Ishikawa (cell line): ENCODE results near the gene ATF2.

Source experiments
- CEBPB ChIP-seq: IDR thresholded peaks from 2 replicates; pipeline ENCODE4 v1.6.1; 2012
- CREB1 ChIP-seq: IDR thresholded peaks from 2 replicates; pipeline ENCODE4 v1.6.1; 2012; ENCODE audit warnings: low read depth
- EGR1 ChIP-seq: IDR thresholded peaks from 2 replicates; pipeline ENCODE4 v1.6.1; 2012
- EP300 ChIP-seq: IDR thresholded peaks from 2 replicates; pipeline ENCODE4 v1.6.1; 2012; ENCODE audit warnings: borderline replicate concordance
- FOXM1 ChIP-seq: IDR thresholded peaks from 2 replicates; pipeline ENCODE4 v1.6.1; 2012; ENCODE audit warnings: low read depth, borderline replicate concordance
- NFIC ChIP-seq: IDR thresholded peaks from 2 replicates; pipeline ENCODE4 v1.6.1; 2012
- RAD21 ChIP-seq: IDR thresholded peaks from 2 replicates; pipeline ENCODE4 v1.6.1; 2012; ENCODE audit warnings: low read depth
- TAF1 ChIP-seq: IDR thresholded peaks from 2 replicates; pipeline ENCODE4 v1.6.1; 2012; ENCODE audit warnings: low read depth, mild to moderate bottlenecking
- TCF12 ChIP-seq: IDR thresholded peaks from 2 replicates; pipeline ENCODE4 v1.6.1; 2012; ENCODE audit warnings: low read depth
- TEAD4 ChIP-seq: IDR thresholded peaks from 2 replicates; pipeline ENCODE4 v1.6.1; 2012
- YY1 ChIP-seq: IDR thresholded peaks from 2 replicates; pipeline ENCODE4 v1.6.1; 2012; ENCODE audit warnings: low read depth
- ZBTB7A ChIP-seq: IDR thresholded peaks from 2 replicates; pipeline ENCODE4 v1.6.1; 2012; ENCODE audit warnings: low read depth
- TF ChIP-seq, protein P1 (sequence below): IDR thresholded peaks from 2 replicates; pipeline ENCODE4 v1.6.1; 2012; ENCODE audit warnings: low read depth, mild to moderate bottlenecking
- TF ChIP-seq, protein P2 (sequence below): IDR thresholded peaks from 2 replicates; pipeline ENCODE4 v1.6.1; 2012
- TF ChIP-seq, protein P3 (sequence below): IDR thresholded peaks from 2 replicates; pipeline ENCODE4 v1.6.1; 2012

ATF2 gene

DNA sequence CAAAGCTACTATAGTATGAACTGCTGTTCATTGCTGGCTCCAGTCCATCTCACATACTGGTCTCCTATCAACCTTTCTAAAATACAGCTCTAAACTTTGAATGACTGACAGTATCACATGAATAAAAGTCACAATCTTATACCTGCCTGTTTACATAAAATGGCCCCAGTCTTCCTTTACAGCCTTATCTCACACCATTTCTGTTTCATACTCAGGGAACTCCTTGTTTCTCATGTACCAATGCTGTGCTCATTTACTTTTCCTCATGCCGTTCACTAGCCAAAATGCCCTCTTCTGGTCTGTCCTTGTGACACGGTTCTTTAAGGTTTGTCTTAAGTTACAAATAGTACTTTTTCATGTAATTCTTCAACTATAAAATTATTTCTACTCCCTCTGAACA is 7.3 kb upstream of the ATF2 start:
- no peak for TF ChIP-seq NFIC
- no peak for TF ChIP-seq EP300
- no peak for TF ChIP-seq FOXM1
- no peak for TF ChIP-seq YY1
- TF ChIP-seq TEAD4, result no peak
- TF ChIP-seq, protein P1, sequence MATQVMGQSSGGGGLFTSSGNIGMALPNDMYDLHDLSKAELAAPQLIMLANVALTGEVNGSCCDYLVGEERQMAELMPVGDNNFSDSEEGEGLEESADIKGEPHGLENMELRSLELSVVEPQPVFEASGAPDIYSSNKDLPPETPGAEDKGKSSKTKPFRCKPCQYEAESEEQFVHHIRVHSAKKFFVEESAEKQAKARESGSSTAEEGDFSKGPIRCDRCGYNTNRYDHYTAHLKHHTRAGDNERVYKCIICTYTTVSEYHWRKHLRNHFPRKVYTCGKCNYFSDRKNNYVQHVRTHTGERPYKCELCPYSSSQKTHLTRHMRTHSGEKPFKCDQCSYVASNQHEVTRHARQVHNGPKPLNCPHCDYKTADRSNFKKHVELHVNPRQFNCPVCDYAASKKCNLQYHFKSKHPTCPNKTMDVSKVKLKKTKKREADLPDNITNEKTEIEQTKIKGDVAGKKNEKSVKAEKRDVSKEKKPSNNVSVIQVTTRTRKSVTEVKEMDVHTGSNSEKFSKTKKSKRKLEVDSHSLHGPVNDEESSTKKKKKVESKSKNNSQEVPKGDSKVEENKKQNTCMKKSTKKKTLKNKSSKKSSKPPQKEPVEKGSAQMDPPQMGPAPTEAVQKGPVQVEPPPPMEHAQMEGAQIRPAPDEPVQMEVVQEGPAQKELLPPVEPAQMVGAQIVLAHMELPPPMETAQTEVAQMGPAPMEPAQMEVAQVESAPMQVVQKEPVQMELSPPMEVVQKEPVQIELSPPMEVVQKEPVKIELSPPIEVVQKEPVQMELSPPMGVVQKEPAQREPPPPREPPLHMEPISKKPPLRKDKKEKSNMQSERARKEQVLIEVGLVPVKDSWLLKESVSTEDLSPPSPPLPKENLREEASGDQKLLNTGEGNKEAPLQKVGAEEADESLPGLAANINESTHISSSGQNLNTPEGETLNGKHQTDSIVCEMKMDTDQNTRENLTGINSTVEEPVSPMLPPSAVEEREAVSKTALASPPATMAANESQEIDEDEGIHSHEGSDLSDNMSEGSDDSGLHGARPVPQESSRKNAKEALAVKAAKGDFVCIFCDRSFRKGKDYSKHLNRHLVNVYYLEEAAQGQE, result no peak
- TF ChIP-seq TCF12, result no peak
- no peak for TF ChIP-seq TAF1
- TF ChIP-seq CEBPB, result no peak
- no peak for TF ChIP-seq EGR1
- TF ChIP-seq, protein P2, sequence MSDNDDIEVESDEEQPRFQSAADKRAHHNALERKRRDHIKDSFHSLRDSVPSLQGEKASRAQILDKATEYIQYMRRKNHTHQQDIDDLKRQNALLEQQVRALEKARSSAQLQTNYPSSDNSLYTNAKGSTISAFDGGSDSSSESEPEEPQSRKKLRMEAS, result no peak
- TF ChIP-seq, protein P3, sequence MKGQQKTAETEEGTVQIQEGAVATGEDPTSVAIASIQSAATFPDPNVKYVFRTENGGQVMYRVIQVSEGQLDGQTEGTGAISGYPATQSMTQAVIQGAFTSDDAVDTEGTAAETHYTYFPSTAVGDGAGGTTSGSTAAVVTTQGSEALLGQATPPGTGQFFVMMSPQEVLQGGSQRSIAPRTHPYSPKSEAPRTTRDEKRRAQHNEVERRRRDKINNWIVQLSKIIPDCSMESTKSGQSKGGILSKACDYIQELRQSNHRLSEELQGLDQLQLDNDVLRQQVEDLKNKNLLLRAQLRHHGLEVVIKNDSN, result no peak
- no peak for TF ChIP-seq CREB1
- no peak for TF ChIP-seq ZBTB7A
- TF ChIP-seq RAD21, result no peak

DNA sequence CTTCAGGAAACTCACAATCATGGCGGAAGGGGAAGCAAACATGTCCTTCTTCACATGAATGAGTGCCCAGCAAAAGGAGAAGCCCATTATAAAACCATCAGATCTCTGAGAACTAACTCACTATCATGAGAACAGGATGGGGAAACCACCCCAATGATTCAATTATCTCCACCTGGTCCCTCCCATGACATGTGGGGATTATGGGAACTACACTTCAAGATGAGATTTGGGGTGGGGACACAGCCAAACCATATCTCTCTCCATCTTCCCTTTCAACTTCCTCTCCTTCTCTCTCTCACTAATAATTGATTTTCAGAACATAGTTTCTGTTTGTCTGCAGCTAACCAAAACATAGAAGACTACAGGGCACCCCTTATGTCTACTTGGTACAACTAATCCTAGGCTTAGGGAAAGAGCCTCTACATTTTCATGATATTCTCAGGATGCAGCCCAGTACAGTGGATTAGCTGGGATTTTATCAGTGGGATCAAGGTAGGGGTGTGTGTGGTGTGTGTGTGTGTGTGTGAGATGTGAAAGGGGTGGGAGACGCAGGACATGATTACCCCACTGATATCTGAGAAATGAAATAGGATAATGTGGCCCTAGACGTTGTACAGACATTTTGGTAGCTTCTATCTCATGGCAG is 2.8 kb upstream of the ATF2 start:
- TF ChIP-seq CEBPB (no peak), TCF12 (no peak), YY1 (no peak)

DNA sequence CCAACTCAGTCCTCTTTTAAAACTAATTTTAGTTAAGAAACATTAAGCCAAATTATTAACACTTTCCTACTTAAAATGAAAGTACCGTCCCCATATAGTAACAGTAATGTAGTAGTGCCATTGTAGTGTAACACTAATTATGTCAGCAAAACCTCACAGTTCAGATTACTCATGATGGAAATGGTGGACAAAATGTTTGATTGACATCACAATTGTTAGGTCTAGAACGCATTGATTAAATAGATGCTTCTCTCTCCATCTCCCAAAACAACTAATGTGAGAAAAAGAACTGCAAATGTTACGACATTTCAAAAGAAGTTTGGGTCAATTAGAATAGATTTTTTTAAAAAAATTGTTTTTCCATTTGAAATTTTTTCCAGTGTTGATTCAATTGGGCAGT is 1.2 kb upstream of the ATF2 start:
- no peak for TF ChIP-seq ZBTB7A

DNA sequence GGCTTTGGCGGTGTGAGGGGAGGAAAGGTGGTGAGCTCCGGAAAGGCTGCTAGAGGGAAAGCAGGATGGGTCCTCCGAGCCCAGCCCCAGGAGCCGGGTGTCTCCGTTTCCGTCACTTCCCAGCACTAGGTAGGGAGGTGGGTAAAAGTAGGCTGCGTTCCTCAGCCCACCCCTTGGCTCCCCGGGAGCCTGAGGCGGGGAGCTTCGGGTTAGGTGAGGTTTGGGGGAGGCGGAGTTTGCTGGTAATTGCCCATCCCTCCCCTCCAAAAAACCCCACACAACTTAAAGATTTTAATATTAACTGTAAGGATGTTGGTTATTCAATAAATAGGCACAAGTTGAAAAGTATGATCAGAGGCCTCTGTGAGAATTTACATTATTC is 552 bp upstream of the ATF2 start:
- TF ChIP-seq TCF12 (0 out of 2 replicates have a peak, but pooled peaks have one; percentile 5), TAF1 (no peak), FOXM1 (no peak)

DNA sequence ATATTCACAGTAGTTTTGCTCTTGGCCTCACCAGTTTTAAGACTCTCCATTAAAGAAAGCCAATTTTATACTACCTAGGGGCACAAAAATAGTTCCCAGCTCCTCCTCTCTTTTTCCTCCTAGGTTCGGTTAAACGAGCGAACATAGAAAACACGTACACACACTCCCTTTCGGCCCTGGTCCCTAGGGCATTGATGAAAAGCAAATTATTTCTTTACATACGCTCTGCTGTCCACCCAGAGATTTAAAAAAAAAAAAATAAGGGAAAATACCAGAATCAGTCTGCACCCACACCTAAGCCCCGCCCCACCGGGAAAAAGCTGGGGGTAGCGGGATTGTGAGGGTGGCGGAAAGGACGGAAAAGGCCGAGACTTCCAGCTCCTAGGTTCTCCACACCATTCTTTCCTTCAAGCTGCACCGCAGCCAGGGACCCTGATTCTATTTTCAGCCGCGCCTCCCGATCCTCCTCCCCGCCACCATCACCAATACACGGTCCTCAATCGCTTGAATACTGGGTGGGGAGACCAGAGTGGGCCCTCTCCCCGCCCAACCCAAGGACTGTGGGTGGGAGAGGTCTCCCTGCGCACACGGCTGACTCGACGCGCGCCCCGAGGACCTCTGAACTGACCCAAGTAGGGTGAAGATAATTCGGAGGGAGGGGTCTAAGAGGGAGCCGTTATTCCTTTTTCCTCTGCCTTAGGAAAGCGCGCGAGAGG is 769 bp downstream of the ATF2 start:
- TF ChIP-seq, protein P2, result no peak
- TF ChIP-seq YY1, result no peak
- TF ChIP-seq ZBTB7A, result 0 out of 2 replicates have a peak, but pooled peaks have one; percentile 30
- TF ChIP-seq TCF12, result no peak
- TF ChIP-seq, protein P1, result no peak
- TF ChIP-seq EGR1, result no peak
- TF ChIP-seq TEAD4, result no peak

DNA sequence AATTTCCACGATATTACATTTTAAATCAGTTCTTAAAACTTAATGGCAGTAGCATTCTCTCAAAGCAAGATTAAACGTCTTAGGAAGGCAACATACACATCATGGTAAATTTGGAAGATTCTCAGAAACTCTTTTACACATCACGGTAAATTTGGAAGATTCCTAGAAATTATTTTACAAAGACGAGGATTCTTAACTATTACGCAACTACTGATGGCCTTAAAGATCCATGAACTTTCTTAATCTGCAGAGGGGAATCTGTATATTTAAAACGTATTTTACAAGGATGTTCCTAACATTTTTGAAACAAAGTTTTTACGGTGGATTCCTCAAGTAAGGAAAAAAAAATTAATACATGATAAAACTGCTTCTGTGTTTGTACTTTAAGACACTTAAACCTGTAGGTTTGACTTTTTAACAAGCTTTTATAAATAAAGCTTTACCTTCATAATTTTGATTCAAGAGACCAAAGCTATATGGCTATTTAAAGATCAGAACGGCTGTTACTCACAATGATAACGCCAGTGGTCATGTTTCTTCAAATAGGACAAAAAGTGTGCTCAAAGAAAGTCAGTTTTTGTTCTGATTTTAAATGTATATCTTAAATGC is 1.7 kb downstream of the ATF2 start:
- TF ChIP-seq CEBPB (peak; percentile 78; the same call in 1 of the 2 replicates), FOXM1 (no peak), CREB1 (no peak)

DNA sequence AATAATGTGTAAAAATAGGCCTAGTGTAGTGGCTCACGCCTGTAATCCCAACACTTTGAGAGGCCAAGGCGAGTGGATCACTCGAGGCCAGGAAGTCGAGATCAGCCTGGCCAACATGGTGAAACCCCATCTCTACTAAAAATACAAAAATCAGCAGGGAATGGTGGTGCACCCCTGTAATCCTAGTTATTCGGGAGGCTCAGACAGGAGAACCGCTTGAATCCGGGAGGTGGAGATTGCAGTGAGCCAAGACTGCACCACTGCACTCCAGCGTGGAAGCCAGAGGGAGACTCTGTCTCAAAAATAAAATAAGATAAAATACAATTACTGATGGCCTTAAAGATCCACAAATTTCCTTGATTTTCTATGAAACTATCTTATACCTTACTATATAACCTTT is 3.8 kb downstream of the ATF2 start:
- TF ChIP-seq YY1 (no peak), RAD21 (no peak), TEAD4 (no peak), CEBPB (no peak), ZBTB7A (no peak), EP300 (no peak), CREB1 (no peak), FOXM1 (no peak), TCF12 (no peak), NFIC (no peak), EGR1 (no peak), TAF1 (no peak)
- TF ChIP-seq, protein P2, result no peak
- TF ChIP-seq, protein P3, result no peak
- TF ChIP-seq, protein P1, result no peak
